NCI-H345 (cell line): ENCODE results near the gene COQ2.

Experiments
- DNase-seq: peaks from one replicate; lab custom pipeline; 2025; lab: John Stamatoyannopoulos, UW

Gene COQ2

GRCh38 chr4:83216959-83217683, 67.5 kb downstream of the COQ2 start:
- no peak for DNase-seq

GRCh38 chr4:83214079-83214478, 70.5 kb downstream of the COQ2 start:
- no peak for DNase-seq
